Measurements from ENCODE around the gene CCDC148. TPM values are rescaled to one million over a fixed set of nuclear protein-coding genes. Genes with fewer than 3 reads are reported as not detected.
"Not testable (repeated sequence)": the region's sequence is repeated elsewhere in the genome, so short reads cannot be mapped to it uniquely, and the experiment has no call there.

Gene CCDC148
- polyA plus RNA-seq, 3 donors: not detected

DNA sequence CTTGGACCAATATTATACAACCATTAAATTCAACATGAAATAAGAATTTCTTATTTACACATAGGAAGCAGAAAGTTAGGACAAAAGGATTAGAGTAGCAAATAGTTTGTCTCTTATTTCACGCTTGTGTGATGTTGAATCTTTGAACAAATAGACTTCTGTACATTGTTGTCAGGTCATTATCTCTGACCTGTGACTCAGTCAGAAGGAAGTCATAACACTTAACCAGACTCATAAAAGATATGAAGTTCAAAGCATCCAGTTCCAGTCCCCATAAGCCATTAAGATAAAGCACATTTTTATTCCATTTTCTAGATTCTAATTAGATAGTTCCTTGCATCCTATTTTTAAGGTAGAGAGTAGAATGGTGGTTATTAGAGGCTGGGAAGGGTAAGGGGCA lies 224.1 kb downstream of the CCDC148 start:
- no peak overlapping the region for H3K27ac Mint-ChIP-seq
- Histone ChIP-seq H3K9ac (ENCODE audit: insufficient read depth, low read length, poor library complexity, severe bottlenecking) (no peak overlapping the region), H3K79me2 (ENCODE audit: insufficient read depth, low read length) (no peaks in the 10 kb centered on the region), H3K9me3 (replicated peaks in 1 of 2; ENCODE audit: control insufficient read depth in 1 of 2, insufficient read depth in 1 of 2, low read length in 2 of 2) (no peaks in the 10 kb centered on the region), H3K36me3 (replicated peaks in 1 of 2; ENCODE audit: control insufficient read depth in 1 of 2, insufficient read depth in 2 of 2, low read length in 2 of 2) (no peaks in the 10 kb centered on the region), H3K27ac (ENCODE audit: low read depth in 1 of 2, low read length in 2 of 2) (no peak overlapping the region), H4K20me1 (ENCODE audit: insufficient read depth, low read length) (no peaks in the 10 kb centered on the region), H3K4me1 (ENCODE audit: control insufficient read depth in 1 of 2, insufficient read depth in 2 of 2, low read length in 2 of 2) (peaks cover 0 to 3% of the 10 kb centered on the region in 2 donors), H3K4me3 (replicated peaks in 1 of 3; ENCODE audit: low read depth in 2 of 3, low read length in 3 of 3) (no peak overlapping the region), H3K27me3 (ENCODE audit: control insufficient read depth in 2 of 2, insufficient read depth in 2 of 2, low read length in 2 of 2) (no peaks in the 10 kb centered on the region), H2AFZ (ENCODE audit: insufficient read depth, low read depth, low read length, poor library complexity, severe bottlenecking) (no peak overlapping the region), H3K4me2 (replicated peaks; ENCODE audit: extremely low read depth, low read length, poor library complexity, severe bottlenecking) (no peak overlapping the region)
- intact Hi-C loops (cut with micrococcal nuclease): no loop called here
- DNase-seq: no peak
- H3K4me1 Mint-ChIP-seq: peaks cover 1% of the 10 kb centered on the region
- peaks cover 0 to 7% (median 3%) of the 10 kb centered on the region in 7 donors for H3K9me3 Mint-ChIP-seq
- H3K4me3 Mint-ChIP-seq: no peak overlapping the region
- H3K27me3 Mint-ChIP-seq (ENCODE audit: low read depth in 3 of 3): no peaks in the 10 kb centered on the region
- TF ChIP-seq, protein P1, sequence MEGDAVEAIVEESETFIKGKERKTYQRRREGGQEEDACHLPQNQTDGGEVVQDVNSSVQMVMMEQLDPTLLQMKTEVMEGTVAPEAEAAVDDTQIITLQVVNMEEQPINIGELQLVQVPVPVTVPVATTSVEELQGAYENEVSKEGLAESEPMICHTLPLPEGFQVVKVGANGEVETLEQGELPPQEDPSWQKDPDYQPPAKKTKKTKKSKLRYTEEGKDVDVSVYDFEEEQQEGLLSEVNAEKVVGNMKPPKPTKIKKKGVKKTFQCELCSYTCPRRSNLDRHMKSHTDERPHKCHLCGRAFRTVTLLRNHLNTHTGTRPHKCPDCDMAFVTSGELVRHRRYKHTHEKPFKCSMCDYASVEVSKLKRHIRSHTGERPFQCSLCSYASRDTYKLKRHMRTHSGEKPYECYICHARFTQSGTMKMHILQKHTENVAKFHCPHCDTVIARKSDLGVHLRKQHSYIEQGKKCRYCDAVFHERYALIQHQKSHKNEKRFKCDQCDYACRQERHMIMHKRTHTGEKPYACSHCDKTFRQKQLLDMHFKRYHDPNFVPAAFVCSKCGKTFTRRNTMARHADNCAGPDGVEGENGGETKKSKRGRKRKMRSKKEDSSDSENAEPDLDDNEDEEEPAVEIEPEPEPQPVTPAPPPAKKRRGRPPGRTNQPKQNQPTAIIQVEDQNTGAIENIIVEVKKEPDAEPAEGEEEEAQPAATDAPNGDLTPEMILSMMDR (IDR thresholded peaks at IDR 0.05): no peak
- H3K36me3 Mint-ChIP-seq: no peaks in the 10 kb centered on the region
- WGBS (ENCODE audit: insufficient coverage): no CpG with 5 or more reads among the region's 1 CpG

DNA sequence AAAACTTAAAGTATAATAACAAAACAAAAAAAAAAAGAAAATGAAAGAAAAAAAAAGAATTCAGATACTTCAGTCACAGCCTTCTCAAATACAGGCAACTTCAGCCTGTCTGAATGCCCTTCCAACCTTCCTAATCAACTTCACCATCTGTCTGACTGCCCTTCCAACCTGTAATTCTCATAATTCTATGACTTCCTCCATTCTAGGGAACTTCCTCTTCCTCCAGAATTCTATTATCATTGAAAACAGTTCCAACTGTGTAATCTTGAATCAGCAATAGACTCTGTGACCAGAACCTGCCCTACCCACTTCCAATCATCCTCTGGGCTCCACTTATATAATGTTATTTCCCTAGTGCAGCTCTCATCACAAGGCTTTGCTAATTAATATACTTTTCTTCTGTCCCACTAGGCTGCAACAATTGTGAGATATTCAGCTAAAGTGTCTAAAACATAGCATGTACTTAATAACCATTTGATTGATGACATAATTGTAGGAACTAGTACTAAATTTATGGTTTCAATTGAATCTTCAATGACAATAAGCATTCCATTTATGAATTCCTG lies 227.5 kb downstream of the CCDC148 start:
- peaks cover 0 to 7% (median 6%) of the 10 kb centered on the region in 7 donors for H3K9me3 Mint-ChIP-seq
- Histone ChIP-seq H3K4me2 (replicated peaks; ENCODE audit: extremely low read depth, low read length, poor library complexity, severe bottlenecking) (no peak overlapping the region), H2AFZ (ENCODE audit: insufficient read depth, low read depth, low read length, poor library complexity, severe bottlenecking) (no peak overlapping the region), H3K36me3 (replicated peaks in 1 of 2; ENCODE audit: control insufficient read depth in 1 of 2, insufficient read depth in 2 of 2, low read length in 2 of 2) (no peaks in the 10 kb centered on the region), H3K9me3 (replicated peaks in 1 of 2; ENCODE audit: control insufficient read depth in 1 of 2, insufficient read depth in 1 of 2, low read length in 2 of 2) (no peaks in the 10 kb centered on the region), H3K4me1 (ENCODE audit: control insufficient read depth in 1 of 2, insufficient read depth in 2 of 2, low read length in 2 of 2) (peaks cover 0 to 3% of the 10 kb centered on the region in 2 donors), H3K27ac (ENCODE audit: low read depth in 1 of 2, low read length in 2 of 2) (no peak overlapping the region), H4K20me1 (ENCODE audit: insufficient read depth, low read length) (no peaks in the 10 kb centered on the region), H3K27me3 (ENCODE audit: control insufficient read depth in 2 of 2, insufficient read depth in 2 of 2, low read length in 2 of 2) (no peaks in the 10 kb centered on the region), H3K9ac (ENCODE audit: insufficient read depth, low read length, poor library complexity, severe bottlenecking) (no peak overlapping the region), H3K4me3 (replicated peaks in 1 of 3; ENCODE audit: low read depth in 2 of 3, low read length in 3 of 3) (no peak overlapping the region), H3K79me2 (ENCODE audit: insufficient read depth, low read length) (no peaks in the 10 kb centered on the region)
- intact Hi-C loops (cut with micrococcal nuclease): loop anchor here in 1 of 2 donors (10.0 kb wide), 1 partner anchor 74 kb away; no protein-coding TSS in a partner anchor
- H3K4me1 Mint-ChIP-seq: peaks cover 1% of the 10 kb centered on the region
- no peaks in the 10 kb centered on the region for H3K36me3 Mint-ChIP-seq
- no peak overlapping the region for H3K27ac Mint-ChIP-seq
- TF ChIP-seq, protein P1 (IDR thresholded peaks at IDR 0.05): no peak
- H3K4me3 Mint-ChIP-seq: no peak overlapping the region
- no peaks in the 10 kb centered on the region for H3K27me3 Mint-ChIP-seq (ENCODE audit: low read depth in 3 of 3)
- DNase-seq: peak in 2 of 3 donors; percentile 5 to 7

DNA sequence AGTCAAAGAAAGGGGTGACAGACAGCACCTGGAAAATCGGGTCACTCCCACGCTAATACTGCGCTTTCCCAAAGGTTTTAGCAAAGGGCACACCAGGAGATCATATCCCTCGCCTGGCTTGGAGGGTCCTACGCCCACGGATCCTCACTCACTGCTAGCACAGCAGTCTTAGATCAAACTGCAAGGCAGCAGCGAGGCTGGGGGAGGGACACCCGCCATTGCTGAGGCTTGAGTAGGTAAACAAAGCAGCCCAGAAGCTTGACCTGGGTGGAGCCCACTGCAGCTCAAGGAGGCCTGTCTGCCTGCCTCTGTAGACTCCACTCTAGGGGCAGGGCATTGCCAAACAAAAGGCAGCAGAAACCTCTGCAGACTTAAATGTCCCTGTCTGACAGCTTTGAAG lies 233.5 kb downstream of the CCDC148 start:
- not testable (repeated sequence) for H3K79me2 ChIP-seq (ENCODE audit: insufficient read depth, low read length); H3K4me3 ChIP-seq (replicated peaks in 1 of 3; ENCODE audit: low read depth in 2 of 3, low read length in 3 of 3); H3K36me3 ChIP-seq (replicated peaks in 1 of 2; ENCODE audit: control insufficient read depth in 1 of 2, insufficient read depth in 2 of 2, low read length in 2 of 2); DNase-seq; H3K9ac ChIP-seq (ENCODE audit: insufficient read depth, low read length, poor library complexity, severe bottlenecking); H3K4me1 Mint-ChIP-seq; H3K4me3 Mint-ChIP-seq; H3K4me2 ChIP-seq (replicated peaks; ENCODE audit: extremely low read depth, low read length, poor library complexity, severe bottlenecking); H3K27me3 ChIP-seq (ENCODE audit: control insufficient read depth in 2 of 2, insufficient read depth in 2 of 2, low read length in 2 of 2); H3K9me3 Mint-ChIP-seq; H3K27ac Mint-ChIP-seq; H4K20me1 ChIP-seq (ENCODE audit: insufficient read depth, low read length); H3K27ac ChIP-seq (ENCODE audit: low read depth in 1 of 2, low read length in 2 of 2); H2AFZ ChIP-seq (ENCODE audit: insufficient read depth, low read depth, low read length, poor library complexity, severe bottlenecking); H3K9me3 ChIP-seq (replicated peaks in 1 of 2; ENCODE audit: control insufficient read depth in 1 of 2, insufficient read depth in 1 of 2, low read length in 2 of 2); H3K27me3 Mint-ChIP-seq (ENCODE audit: low read depth in 3 of 3); H3K36me3 Mint-ChIP-seq
- intact Hi-C loops (cut with micrococcal nuclease): loop anchor here in 1 of 2 donors (10.0 kb wide), 1 partner anchor 68 kb away; no protein-coding TSS in a partner anchor
- H3K4me1 ChIP-seq (ENCODE audit: control insufficient read depth in 1 of 2, insufficient read depth in 2 of 2, low read length in 2 of 2): peaks cover 11 to 13% of the 10 kb centered on the region in 2 donors
- WGBS (ENCODE audit: insufficient coverage): 98% methylated on average over 8 of the region's 8 CpGs
